LNCaP clone FGC (cell line): ENCODE measurements around the gene LEP.

ENCODE experiments used
- DNase-seq: peaks from one replicate; pipeline ENCODE4 v3.0.0-alpha.2; 2011; ENCODE audit warnings: low read depth
- H3K4me3 ChIP-seq: 2 replicates; pipeline ENCODE4 v1.5.1; 2011; ENCODE audit warnings: mild to moderate bottlenecking, low read depth, low read length, control low read depth
- CTCF ChIP-seq: IDR thresholded peaks from 2 replicates; pipeline ENCODE4 v1.5.1; 2012; ENCODE audit warnings: mild to moderate bottlenecking; ENCODE audit not compliant: control insufficient read depth, insufficient read depth; ENCODE audit errors: extremely low read depth

The LEP gene

GRCh38 chr7:128303133-128303532, 62.1 kb downstream of the LEP start:
- TF ChIP-seq CTCF, result no peak
- H3K4me3 ChIP-seq, result no peak overlapping the region
- no peak for DNase-seq

GRCh38 chr7:128303643-128304042, 62.6 kb downstream of the LEP start:
- TF ChIP-seq CTCF, result no peak
- no peak overlapping the region for H3K4me3 ChIP-seq
- DNase-seq, result no peak

- TF ChIP-seq CTCF, result no peak
- DNase-seq, result no peak
- no peak overlapping the region for H3K4me3 ChIP-seq
Measured at GRCh38 chr7:128304212-128304611, 63.1 kb downstream of the LEP start.

GRCh38 chr7:128307061-128307460, 66.0 kb downstream of the LEP start:
- no peak for DNase-seq
- TF ChIP-seq CTCF, result no peak

More at GRCh38 chr7:128307061-128307460, 66.0 kb downstream of the LEP start:
- H3K4me3 ChIP-seq, result no peak overlapping the region
